NOMO-1 treated with DMSO at 0.1 percent for 48 hours (cell line): ENCODE data around the gene FNIP2.
A peak's percentile ranks its signal among the peaks of the same experiment; 100 is the strongest.
"Not testable (repeated sequence)": the region's sequence is repeated elsewhere in the genome, so short reads cannot be mapped to it uniquely, and the experiment has no call there.

ENCODE experiments used
- DNase-seq: peaks from one replicate; lab custom pipeline; 2025; ENCODE audit not compliant: unreplicated experiment; lab: John Stamatoyannopoulos, UW

The FNIP2 gene

DNA sequence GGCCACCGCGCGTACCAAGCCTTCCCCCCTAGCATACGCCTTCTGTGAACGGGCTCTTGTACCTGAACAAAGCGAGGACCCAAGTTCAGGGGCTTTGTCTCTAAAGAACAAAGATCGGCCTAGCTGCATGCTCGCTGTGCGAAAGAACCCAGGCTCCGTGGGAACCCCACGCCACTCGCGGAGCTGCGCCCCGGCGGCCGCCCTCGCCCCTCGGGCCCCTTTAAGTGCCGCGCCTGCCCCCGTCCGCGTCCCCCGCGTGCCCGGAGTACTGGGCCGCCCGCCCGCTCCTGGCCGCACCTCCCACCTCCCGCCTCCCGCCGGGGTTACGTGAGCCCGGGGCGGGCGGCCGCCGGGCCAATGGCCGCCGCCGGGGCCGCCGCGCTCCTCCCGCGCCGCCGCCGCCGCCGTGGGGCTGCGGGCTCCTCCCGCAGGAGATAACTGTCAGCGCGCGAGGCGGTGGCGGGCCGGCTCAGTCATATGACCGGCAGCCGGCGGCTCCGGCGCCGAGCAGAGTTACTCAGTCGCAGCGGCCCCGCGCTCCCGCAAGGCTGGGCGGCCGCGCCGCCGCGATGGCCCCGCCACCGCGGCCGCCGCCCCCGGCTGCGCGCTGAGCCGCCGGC, at the start of gene FNIP2:
TSS of gene FNIP2 (plus strand) at position 472 of the 620 bp plus-strand sequence. CDS start 187 bp downstream, outside the sequence.
- peak; percentile 65 for DNase-seq

DNA sequence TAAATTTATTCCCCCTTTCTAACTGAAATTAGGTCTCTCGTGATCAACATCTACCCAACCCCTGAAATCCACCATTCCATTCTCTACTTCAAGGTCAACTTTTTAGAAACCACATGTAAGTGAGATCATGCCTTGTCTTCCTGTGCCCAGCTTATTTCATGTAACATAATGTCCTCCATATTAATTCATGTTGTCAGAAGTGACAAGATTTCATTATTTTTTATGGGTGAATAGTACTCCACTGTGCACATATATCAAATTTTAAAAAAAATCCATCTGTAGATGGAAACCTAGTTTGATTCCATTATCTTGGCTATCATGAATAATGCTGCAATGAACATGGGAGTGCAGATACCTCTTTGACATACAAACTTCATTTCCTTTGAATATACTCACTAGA, 47.1 kb upstream of the FNIP2 start:
- DNase-seq = no peak

DNA sequence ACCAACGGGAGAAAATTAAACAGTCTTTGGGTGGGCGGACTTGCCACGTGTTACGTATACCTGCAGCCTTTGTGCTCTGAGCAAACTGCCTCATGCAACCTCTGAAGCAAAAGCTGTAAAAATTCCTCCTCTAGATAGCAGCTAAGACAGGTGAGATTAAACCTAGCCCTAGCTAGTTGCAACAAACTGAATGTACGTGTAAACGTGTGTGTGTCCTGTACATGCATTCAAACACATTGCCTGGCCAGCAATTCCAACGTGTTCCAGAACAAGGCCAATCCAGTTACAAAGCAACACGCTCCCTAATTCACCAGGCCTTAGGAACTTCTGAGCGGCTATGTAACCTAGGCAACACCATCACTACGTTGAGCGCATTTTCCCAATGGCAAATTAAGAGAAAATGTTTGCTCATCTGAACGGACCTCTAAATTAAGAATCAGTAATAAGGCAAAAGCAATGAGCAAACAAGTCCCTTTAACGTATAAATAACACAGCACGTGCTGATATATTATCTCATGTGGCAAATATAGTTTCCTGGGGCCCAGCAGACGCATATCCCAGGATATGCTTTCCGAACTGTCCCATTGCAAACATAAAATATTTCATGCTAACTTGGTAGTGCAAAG, 46.4 kb upstream of the FNIP2 start:
- DNase-seq = no peak

DNA sequence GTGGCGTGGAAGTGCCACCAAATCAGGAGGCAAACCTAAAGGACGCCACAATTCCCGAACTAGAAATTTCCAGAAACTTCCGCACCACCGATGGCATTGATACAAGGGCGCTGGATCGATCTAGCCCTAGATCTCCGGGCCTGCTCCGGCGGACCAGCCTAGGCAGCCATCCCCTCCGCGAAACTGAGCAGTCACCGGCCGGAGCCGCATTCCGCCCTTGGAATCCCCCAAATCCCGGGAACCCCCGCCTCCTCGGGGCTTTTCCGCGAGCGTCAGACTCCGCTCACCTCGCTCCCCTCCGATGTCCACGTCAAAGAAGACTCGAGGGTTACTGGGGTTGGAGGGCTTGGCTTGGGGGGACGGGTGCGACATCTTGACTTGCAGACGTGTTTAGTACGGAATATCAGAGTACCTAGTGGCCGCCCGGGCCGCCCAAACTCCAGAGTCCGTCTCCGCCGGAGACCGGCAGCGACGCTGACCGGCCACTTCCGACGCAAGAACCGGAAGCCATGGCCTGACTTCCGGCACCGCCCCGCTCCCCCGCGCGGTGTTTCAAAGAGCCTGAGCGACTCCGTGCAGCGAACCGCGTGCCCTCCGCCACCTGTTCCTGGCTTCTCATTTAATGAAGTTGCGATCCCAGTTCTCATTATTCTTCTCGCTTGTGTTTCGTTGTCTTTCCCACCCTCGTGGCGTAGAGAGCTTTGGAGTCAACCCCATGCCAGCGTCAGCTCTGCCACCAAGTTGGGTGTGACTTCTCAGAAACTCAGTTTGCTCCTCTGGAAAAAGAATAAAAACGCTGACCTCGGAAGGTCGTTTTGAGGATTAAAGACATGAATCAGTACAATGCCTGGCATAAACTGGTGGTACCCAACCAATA, 45.7 kb upstream of the FNIP2 start, which contains the start of gene PPID:
TSS of gene PPID (minus strand) at position 480 of the 877 bp plus-strand sequence. CDS start at position 372, 108 bp downstream.
- DNase-seq = peak; percentile 77

DNA sequence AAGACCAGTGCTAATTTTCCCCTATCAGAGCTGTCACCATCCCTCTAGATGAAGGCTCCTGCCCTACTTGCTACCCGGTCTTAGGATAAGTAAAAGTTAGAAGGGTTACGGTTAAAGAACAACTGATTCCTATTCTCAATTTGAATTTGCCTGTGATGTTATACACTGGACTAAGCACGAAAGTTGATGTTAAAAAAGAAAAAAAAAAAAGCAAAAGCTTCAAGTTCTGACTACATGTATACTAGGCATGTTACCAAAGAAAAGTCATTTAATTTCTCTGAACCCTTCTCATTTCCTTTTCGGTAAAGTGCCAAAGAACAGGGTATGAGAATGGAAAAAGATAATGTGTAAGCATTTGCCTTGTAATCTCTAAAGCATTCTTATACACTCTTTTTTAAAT, 44.2 kb upstream of the FNIP2 start:
- no peak for DNase-seq

DNA sequence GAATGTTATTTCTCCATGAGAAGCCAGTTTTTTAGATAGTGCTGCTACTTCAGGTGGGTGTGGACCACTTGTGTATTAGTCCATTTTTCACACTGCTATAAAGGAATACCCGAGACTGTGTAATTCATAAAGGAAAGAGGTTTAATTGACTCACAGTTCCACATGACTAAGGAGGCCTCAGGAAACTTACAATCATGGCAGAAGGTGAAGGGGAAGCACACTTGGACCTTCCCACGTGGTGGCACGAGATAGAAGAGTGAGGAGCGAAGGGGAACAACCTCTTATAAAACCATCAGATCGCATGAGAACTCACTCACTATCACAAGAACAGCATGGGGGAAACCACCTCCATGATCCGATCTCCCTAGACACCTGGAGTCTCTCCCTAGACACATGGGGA, 42.2 kb upstream of the FNIP2 start:
- DNase-seq = no peak

DNA sequence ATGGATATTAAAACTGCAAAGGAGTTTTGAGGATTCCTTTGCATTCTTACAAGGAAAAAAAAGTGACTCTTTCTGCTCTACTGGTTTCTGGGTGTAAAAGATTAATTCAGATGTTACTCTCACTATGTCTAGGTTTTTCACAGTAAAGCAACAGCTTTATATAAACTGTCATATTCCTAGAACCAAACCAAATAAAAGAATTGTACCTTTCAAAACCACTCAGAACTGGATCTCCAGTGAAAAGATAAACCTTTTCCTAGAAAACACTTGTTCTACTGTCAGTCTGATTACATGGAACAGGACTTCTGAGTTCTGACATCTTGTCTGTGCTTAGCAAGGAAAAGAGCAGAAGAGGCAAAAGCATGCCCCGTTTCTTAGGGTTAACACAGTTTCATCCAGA, 40.6 kb upstream of the FNIP2 start:
- no peak for DNase-seq

DNA sequence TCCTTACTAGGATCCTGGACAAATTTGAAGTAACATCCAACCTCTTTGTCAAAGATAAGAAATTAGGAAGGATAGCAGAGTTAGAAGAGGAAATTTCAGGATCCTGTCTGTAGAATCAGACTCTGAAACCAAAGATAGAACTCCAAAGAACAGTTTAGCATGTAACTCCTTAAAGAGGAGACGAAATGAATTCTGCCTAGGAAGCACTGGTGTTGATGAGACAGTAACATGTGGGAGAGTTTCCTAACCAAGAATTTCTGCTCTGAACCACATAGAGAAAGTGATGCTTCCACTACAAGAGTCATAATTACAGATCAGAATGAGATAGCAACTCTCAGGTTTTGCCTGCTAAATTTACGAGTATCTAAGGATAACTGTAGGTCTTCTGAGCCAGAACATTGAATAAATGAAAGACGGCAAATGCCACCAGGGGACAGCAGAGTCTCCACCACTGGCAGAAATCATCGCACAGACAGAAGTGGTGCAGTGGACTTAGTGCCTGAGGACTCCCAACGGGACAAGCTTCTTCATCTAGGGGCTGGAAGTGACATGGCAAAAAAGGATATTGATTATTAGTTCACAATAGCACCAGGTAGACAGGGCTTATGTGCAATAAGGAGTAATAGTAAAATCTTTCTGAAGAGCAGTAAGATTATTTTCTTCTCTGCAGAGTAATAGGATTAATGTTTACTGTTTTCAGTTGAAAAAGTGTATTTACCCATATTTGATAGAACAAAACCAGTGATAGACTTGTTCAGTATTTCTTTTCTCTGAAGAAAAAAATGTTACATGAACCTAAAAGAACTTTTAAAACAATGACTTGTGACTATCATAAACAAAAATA, 38.9 kb upstream of the FNIP2 start:
- DNase-seq = peak; percentile 58

DNA sequence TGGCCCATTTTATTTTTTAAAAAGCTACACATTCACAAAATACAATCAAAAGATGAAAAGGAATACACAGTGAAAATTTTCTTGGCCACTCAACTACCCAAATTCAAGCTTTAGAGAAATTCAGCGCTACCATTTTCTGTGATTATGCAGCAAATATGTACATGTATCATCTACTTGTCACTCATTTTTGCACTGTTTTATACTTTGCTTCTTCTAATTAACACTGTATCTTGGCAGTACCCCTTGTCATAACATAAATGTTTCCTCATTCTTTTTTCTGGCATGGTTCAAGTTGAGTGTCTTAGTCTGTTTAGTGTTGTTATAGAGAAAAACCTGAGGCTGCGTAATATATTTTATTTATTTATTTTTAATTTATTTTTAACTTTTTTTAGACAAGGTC, 30.0 kb upstream of the FNIP2 start:
- no peak for DNase-seq

DNA sequence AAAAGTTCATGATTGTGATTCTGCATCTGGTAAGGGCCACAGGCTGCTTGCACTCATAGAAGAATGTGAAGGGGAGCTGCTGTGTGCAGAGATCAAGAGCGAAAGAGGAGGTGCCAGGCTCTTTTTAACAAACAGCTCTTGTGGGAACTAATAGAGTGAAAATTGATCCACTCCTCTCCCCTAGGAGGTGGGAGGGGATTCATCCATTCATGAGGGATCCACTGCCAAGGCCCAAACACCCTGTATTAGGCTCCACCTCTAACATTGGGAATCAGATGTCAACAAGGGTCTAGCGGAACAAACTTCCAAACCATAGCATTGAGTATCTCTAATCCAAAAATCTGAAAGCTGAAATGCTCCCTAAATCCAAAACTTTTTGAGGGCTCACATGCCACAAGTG, 29.2 kb upstream of the FNIP2 start:
- no peak for DNase-seq

DNA sequence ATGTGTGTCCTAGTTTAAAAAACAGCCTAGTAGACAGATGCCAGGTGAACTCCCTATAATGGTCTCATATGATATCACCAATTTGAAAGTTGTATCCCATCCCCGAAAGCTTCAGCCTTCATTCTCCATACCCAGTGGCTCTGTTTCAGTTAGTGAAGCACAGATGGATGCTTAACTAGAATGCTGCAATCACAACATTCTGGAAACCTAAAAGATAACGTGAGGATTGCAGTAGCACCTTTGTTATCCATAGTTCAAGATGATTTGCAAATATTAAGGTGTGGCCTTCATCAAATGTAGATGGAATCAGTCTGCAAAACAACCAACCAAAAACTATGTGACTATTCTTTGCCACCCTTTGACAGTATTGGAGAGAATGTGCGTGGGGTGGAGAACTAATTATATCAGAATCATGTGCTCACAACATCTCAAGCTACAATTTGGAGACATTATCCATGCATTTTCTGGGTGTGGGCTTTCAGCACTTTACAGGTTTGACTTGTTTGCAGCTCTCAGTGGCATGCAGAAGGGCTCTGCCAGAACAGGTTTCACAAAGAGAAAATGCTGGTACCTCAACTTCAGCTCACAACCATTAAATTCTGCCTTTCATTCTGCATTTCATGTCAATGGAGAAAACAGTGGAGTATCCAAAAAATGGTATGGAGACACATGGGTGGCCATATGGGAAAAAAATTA, 27.4 kb upstream of the FNIP2 start:
- no peak for DNase-seq

DNA sequence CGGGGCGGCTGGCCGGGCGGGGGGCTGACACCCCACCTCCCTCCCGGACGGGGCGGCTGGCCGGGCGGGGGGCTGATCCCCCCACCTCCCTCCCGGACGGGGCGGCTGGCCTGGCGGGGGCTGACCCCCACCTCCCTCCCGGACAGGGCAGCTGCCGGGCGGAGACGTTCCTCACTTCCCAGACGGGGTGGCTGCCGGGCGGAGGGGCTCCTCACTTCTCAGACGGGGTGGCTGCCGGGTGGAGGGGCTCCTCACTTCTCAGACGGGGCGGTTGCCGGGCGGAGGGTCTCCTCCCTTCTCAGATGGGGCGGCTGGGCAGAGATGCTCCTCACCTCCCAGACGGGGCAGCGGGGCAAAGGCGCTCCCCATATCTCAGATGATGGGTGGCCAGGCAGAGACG, 22.3 kb upstream of the FNIP2 start:
- DNase-seq = not testable (repeated sequence)

DNA sequence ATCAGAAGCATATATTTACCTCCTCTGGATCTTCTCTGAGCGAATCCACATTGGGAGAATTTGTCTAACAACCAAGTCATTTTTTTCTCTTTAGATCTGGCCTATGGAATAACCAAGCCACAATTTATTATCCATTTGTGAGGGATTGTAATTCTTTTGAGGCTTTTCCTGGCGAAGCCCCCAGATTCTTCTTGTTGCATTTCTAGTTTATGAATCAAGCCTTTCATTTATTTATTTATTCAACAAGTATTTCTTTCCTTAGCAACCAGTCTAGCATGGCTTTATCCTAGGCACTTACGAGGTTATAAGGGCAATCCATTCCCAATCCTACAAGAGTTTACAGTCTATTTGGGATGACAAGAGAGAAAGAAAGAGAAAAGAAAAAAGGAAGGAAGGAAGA, 18.4 kb upstream of the FNIP2 start:
- DNase-seq = no peak

DNA sequence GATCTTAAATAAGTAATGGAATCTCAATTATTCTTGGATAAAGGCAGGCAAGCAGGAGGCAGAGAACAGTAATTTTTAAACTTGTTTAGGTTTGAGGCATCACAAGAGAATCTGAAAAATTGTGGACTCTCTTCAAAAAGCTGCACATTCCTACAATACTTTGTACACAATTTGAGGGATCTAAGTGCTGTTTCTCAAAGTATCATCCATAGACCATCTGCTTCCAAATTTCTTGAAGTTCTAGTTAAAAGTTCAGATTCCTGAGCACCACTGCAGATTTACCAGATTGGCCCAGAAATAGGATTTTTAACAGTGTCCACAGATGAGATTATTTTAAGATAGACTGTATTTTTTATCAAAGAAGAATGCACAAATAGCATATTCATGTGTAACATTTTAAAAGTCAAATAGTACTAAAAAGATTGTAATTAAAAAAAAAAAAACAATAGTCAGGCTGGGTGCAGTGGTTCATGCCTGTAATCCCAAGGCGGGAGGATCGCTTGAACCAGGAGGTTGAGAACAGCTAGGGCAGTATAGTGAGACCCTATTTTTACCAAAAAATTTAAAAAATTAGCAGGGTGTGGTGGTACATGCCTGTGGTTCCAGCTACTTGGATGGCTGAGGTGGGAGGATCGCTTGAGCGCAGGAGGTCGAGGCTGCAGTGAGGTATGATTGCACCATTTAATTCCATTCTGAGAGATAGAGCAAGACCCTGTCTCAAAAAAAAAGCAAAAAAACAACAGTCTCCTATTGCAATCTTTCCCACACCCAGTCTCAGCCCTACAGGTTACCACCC, 14.2 kb upstream of the FNIP2 start:
- DNase-seq = no peak

DNA sequence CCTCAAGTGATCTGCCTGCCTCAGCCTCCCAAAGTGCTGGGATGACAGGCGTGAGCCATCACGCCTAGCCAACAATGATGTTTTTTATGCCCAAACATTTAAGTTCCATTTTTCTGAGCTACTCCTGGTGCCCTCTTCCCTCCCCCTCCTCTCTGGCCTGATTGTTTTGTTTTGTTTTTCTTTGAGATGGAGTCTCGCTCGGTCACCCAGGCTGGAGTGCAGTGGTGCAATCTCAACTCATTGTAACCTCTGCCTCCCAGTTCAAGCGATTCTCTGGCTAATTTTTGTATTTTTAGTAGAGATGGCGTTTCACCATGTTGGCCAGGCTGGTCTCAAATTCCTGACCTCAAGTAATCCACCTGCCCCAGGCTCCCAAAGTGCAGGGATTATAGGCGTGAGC, 13.0 kb upstream of the FNIP2 start:
- not testable (repeated sequence) for DNase-seq

DNA sequence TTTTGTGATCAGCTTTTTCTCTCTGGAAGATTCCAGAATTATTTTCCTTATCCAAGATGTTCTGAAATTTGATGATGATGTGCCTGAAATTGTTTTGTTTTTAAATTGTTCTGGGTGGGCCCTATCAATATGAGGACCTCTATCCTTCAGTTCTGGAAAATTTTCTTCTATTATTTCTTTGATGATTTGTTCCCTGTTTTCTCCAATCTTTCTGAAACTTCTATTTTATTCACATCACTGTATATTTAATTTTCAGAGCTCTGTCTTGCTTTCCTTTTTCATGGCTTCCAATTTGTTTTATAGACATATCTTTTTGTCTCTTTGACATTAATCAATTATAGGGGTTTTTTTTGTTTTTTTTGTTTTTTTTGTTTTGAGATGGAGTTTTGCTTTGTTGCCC, 12.2 kb upstream of the FNIP2 start:
- no peak for DNase-seq

DNA sequence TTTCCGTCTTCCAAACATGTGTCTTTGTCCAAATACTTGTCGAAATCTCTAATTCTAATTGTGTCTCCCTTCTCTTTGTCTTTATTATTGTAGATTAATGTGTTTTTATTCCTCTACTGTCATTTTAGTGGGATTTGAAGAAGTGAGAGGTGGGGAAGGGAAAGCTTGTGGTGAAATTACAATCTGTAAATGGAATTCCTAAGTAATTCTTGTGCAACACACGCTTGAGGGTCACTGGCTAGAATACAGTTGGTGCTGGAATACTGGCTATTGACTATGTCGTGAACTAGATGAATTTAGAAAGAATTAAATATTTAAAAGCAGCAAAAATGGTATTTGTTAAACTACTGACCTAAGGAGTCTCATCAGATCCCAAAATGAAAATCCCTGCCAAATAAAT, 10.7 kb upstream of the FNIP2 start:
- DNase-seq = no peak

DNA sequence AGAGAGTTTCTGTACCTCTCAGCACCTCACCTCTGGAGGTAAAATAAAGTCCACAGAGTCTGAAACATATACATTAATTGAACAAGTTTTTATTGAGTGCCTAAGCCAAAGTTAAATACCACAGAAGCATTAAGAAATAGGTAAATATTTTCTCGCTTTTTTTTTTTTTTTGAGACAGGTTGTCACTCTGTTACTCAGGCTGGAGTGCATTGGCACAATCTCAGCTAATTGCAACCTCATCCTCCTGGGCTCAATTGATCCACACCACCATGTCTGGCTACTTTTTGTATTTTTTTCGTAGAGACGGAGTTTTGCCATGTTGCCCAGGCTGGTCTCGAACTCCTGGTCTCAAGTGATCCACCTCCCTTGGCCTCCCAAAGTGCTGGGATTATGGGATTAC, 10.1 kb upstream of the FNIP2 start:
- no peak for DNase-seq

DNA sequence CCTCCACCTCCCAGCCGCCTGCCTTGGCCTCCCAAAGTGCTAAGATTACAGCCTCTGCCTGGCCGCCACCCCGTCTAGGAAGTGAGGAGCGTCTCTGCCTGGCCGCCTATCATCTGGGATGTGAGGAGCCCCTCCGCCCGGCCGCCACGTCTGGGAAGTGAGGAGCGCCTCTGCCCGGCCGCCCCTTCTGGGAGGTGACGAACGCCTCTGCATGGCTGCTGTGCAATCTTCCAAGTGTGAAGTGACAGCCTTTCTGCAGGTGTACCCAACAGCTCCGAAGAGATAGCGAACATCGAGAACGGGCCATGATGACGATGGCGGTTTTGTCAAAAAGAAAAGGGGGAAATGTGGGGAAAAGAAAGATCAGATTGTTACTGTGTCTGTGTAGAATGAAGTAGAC, 9.3 kb upstream of the FNIP2 start:
- not testable (repeated sequence) for DNase-seq

DNA sequence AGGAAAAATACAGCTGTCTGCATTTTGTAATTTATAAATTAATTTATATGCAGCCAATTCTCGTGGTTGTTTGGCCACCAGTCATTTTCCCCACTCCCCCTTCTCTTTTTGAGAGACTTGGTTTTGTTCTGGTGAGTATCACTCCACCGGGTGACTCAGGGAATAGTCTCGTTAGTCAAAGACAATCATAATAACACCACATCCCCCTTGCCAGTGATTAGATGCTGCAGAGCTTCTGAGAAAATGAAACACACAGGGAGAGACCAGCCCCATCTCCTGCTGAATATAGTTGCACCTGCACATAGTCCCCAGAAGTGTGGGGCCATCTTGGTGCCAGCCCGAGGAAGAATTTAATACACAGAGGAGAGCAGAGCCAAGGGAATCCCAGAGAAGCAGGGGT, 8.0 kb upstream of the FNIP2 start:
- no peak for DNase-seq
